T1000 (cell line): Measurements from ENCODE around the gene PLEKHG2.

ENCODE experiments used
- DNase-seq: peaks from one replicate; lab custom pipeline; 2025; ENCODE audit warnings: mixed read lengths; lab: John Stamatoyannopoulos, UW

The PLEKHG2 gene

DNA sequence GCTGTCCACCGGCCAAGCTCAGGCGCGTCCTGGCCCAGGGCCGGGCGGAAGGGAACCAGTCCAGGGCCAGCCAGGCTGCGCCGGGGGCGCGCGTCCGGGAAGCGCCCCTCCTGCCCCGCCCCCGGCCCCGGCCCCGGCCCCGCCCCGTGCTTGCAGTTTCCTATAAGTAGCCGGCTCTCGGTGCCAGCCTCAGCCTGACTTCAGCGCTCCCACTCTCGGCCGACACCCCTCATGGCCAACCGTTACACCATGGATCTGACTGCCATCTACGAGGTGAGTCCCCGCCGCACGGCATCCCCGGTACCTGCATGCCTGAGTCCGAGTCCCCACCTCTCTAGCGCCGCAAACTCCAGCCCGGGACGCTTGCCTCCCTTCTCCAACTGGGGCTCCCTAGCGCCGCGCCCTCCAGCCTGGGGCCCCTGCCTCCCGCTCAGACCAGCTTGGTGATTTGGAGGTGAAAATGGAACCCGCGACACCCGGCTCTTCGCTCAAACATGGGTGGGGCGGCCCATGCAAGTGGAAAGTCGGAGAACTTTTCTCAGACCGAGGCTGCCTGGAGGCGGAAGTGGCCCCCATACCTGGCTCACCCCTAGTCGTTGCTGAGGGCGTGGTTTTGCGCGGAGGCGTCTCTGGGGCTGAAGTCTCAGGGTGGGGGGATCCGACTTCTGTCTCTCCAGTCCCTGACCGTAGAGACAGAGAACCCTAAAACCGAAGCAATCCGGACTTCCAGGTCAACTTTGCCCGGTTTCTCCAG is 5.6 kb upstream of the PLEKHG2 start, which contains the start of gene ZFP36:
Gene ZFP36 (plus strand): TSS at position 192 of the 754 bp plus-strand sequence. CDS start 58 bp downstream, at position 250.
- DNase-seq, result peak; percentile 92

GRCh38 chr19:39407410-39407659 is 5.1 kb upstream of the PLEKHG2 start:
- DNase-seq, result no peak

DNA sequence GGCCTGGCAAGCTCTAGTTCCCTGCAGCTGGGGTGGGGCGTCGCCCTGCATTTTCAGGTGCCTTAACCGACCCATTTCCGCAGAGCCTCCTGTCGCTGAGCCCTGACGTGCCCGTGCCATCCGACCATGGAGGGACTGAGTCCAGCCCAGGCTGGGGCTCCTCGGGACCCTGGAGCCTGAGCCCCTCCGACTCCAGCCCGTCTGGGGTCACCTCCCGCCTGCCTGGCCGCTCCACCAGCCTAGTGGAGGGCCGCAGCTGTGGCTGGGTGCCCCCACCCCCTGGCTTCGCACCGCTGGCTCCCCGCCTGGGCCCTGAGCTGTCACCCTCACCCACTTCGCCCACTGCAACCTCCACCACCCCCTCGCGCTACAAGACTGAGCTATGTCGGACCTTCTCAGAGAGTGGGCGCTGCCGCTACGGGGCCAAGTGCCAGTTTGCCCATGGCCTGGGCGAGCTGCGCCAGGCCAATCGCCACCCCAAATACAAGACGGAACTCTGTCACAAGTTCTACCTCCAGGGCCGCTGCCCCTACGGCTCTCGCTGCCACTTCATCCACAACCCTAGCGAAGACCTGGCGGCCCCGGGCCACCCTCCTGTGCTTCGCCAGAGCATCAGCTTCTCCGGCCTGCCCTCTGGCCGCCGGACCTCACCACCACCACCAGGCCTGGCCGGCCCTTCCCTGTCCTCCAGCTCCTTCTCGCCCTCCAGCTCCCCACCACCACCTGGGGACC is 4.6 kb upstream of the PLEKHG2 start:
- peak; percentile 46 for DNase-seq

- DNase-seq, result no peak
Observed at GRCh38 chr19:39408392-39409207, 3.9 kb upstream of the PLEKHG2 start.

DNA sequence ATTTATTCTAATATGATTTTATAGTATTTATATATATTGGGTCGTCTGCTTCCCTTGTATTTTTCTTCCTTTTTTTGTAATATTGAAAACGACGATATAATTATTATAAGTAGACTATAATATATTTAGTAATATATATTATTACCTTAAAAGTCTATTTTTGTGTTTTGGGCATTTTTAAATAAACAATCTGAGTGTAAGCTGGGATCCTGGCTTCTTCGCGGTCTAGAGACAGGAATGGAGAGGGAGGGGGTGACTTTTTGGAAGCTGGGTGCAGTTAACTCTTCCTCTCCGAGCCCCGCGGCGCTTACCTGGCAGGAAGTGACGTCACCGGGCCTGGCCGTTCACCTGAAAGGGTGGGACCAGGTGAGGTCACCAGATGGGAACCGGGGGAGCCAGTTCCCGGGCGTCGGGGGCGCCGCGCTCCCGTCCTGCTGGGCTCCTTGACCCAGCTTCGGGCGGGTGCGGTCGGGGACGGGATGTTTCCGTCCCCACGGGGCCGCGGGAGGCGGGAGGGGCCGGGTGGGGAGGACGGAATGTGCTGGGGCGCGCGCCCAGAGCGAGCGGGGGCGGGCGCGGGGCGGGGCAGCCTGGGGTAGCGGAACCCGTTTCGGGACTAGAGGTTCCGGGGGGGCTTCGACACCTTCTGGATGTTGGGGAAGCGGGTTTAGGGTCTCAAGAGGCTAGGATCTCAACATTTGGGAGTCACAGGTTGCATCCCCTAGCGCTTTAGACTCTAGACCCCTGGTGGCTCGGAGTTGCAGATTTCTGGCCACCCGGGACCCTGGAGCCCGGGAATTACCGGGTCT is 3.1 kb upstream of the PLEKHG2 start:
- peak; percentile 33 for DNase-seq

DNA sequence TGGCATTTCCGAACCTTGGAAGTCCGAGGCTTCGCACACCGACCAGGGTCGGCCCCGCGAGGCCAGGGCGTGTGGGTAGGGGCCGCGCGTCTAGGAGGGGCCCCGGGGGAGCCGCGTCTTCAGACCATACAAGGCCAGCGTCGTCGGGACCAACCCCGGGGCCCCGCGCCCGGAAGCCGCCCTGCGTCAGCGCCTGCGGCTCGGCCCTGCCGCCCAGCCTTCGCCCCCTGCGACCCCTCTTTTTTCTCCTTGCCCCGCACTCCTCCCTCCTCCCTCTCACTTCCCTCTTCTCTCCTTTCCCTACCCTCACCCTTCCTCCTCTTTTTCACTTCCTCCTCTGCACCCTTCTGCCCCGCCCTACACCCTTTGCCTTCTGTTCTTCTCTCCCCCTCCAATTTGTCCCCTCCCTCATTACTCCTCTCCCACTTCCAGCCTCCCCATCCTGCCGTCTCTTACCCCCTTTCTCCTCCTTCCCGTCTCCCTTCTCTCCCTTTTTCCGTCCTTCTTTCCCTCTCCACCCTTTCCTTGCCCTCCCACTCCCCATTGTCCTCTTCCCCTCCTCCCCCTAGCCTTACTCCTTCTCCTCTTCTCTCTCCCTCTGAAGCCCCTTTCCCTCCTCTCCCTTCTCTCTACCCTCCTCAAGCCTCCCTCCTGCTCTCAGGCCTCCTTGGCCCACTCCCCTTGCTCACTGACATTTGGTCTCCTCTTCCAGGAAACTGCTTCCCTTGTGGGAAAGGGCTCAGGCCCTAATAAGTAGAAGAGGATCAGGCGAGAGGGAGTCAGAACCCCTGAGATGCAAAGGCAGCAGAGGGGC is 2.2 kb upstream of the PLEKHG2 start:
- DNase-seq, result peak; percentile 31

DNA sequence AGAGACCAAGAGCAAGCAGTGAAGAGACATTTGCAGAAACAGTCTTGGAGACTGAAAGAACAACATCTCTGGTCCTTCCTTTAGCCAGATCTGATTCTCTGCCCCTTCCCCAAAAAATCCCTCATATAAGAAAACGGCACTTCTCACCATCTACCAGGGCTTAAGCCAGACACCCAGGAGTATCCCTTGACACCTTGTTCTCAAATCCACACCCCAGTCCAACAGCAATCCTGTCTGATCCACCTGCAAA is 1.7 kb upstream of the PLEKHG2 start:
- no peak for DNase-seq

- no peak for DNase-seq
Observed at GRCh38 chr19:39411081-39411831, 1.2 kb upstream of the PLEKHG2 start.

DNA sequence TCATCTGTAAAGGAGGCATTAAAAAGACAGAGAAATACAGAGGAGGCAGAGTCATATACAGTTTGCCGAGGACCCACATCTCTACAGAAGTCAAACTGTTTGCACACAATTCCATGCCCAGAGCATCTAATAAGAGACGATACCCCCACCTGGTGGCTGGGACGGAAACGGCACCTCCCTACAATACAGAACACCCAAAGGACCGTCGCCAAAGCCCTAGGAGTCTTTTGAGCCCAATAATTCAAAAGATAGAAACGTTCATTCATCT is 703 bp upstream of the PLEKHG2 start:
- DNase-seq, result peak; percentile 91

DNA sequence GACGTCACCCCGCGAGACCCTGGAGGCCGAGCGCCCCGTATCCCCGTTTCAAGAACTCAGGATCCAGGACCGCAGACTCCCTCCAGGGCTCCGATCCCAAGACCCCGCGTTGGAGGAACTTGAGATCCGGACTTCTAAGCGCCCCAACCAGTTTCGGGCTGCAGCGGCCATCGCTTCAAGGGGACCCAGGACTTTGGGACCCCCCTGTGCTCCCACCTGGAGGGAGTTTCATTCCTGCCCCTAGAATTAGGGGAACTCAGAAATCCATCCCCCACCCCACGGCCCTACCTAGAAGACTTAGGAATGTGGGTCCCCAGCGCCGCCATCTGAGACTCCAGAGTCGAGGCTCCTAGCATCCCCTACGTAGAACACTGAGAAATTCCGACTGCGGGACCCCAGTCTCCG is 400 bp downstream of the PLEKHG2 start:
- DNase-seq, result no peak

DNA sequence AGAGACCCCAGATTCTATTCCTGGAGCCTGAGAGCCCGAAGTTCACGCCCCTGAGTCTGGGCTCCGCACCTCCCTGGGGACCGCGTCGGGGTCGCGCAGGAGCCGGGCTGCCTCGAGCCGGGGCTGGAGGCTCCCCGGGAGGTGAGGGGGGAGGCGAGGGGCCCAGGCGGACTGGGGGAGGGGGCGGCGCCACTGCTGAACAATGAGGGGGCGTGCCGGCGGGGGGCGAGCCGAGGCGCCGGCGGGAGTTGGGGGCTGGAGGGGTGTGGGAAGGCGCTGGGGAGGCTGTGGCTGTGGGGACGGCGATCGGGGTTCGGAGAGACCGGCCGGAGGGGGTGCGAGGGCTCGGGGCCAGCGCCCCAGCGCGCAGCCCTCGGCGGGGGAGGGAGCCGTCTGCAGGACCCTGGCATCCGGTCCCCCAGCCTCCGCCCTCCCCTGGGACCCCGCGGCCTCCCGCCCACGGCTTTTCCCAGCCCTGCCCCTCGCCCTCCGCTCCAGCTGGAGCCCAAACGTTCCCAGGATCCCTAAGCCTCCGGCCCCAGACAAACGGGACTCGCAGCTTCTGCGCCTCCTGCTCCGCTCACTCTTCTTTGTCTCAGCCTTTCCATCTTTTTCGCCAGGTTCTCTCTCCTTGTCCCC is 922 bp downstream of the PLEKHG2 start:
- DNase-seq, result peak; percentile 46

- no peak for DNase-seq
Observed at GRCh38 chr19:39413911-39414608, 1.6 kb downstream of the PLEKHG2 start.

DNA sequence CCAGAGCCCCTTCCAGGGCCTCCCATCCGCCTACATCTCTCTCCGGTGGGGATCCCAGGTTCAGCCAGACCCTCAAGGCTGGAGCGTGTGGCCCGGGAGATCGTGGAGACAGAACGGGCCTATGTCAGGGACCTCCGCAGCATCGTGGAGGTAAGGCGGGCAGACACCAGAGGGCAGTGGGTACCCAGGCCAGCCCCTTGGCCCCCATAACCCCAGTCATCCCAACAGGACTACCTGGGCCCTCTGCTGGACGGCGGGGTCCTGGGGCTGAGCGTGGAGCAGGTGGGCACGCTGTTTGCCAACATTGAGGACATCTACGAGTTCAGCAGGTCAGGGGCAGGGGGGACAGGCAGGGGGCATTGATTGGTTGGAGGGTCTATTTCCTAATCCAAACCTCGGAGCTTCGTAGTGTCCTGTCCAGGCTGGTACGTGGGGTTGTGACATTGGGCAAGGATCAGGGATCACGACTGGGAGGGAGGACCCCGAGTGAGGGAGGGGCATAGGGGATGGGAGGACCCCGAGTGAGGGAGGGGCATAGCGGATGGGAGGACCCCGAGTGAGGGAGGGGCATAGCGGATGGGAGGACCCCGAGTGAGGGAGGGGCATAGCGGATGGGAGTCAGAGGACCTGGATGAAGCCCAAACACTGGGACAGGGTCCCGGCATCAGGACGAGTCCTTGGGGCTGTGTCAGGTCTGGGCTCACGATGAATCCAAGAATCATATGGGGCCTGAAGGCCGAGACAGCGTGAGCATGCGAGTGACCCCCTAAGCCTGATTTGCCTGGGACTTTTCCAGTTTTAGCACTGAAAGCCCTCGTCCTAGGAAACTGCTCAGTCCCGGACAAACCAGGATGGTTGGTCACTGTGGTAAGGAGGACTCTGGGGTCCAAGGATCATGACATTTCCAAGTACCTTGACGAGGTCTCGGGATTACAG is 2.9 kb downstream of the PLEKHG2 start:
- no peak for DNase-seq

DNA sequence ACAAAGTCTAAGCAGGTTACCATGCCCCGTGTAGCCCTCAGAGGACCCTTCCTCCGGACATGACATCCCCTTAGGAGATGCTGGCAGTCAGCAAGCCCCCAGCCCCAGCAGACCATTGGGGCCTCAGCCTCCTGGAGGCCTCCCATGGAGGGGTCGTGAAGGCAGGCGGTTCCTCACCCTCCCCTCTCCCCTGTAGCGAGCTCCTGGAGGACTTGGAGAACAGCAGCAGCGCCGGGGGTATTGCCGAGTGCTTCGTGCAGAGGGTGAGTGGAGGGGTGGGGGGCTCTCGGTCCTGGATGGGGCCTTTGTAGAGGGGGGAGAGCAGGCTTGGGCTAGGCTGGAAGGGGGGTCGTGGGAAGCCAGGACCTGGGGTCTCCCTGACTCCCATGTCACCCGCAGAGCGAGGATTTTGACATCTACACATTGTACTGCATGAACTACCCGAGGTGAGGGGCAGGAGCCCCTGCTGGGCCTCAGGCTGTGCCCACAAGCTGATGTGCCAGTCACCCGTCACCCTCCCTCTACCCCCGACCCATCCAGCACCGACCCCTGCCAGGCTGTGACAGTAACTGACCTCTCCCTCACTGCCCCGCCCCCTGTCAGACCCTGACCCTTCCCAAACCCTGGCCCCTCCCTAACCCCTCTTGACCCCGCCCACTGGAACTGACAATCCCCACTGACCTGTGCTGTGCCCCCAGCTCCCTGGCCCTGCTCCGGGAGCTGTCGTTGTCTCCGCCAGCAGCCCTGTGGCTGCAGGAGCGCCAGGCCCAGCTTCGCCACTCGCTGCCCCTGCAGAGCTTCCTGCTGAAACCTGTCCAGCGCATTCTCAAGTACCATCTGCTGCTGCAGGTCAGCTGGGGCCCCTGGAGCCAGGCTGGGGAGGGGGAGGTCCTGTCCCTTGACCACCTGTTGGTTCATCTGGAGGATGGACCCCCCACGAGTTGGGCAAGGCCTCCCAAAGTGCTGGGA is 4.0 kb downstream of the PLEKHG2 start:
- DNase-seq, result no peak

GRCh38 chr19:39417463-39418181 is 5.2 kb downstream of the PLEKHG2 start:
- no peak for DNase-seq

GRCh38 chr19:39419003-39419402 is 6.5 kb downstream of the PLEKHG2 start:
- no peak for DNase-seq

DNA sequence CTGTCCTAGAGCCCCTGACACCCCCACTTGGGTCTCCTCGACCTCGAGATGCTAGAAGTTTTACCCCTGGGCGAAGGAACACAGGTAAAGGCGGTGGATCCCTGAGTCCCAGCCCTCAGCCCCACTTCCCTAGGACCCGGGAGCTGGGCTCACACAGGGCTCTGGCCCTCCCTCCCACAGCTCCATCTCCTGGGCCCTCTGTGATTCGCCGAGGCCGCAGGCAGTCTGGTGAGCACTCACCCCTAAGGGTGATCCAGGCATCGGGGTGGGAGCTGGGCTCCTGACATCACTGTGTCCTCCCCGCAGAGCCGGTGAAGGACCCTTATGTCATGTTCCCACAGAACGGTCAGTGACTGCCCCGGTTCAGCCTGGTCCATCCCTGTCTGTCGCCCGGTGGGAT is 8.3 kb downstream of the PLEKHG2 start:
- DNase-seq, result no peak
